Stimulated activated naive B cell treated with anti-CD40 and anti-IgM and Interleukin-4, amounts not matched to agents 10 μg/mL and 1 μg/mL and 100 μg/mL, for 72 hours (primary cell): ENCODE measurements around the gene HHIPL1.
"Not testable (repeated sequence)": the region's sequence is repeated elsewhere in the genome, so short reads cannot be mapped to it uniquely, and the experiment has no call there.

Experiments
- ATAC-seq, 2 donors: fragments of 150-1000 bp; cut with Tn5 transposase; replicated peaks; 2 replicates each; pipeline ENCODE4 v1.10.0; 2021; ENCODE audit warnings: moderate library complexity in 1 of 2
- DNase-seq: peaks from one replicate; pipeline ENCODE4 v3.0.0; 2021
- H3K27ac Mint-ChIP-seq: one replicate; pipeline ENCODE4 v1.8.0; 2022; ENCODE audit warnings: mild to moderate bottlenecking, mixed read lengths
- H3K27me3 Mint-ChIP-seq, 2 donors: one replicate each; pipeline ENCODE4 v1.8.0; 2022; ENCODE audit warnings: mixed read lengths in 2 of 2
- H3K36me3 Mint-ChIP-seq, 2 donors: one replicate each; pipeline ENCODE4 v1.8.0; 2022; ENCODE audit warnings: mixed read lengths in 2 of 2, mild to moderate bottlenecking in 1 of 2
- H3K4me1 Mint-ChIP-seq, 2 donors: one replicate each; pipeline ENCODE4 v1.8.0; 2022; ENCODE audit warnings: mixed read lengths in 2 of 2, mild to moderate bottlenecking in 1 of 2
- H3K4me3 Mint-ChIP-seq, 2 donors: one replicate each; pipeline ENCODE4 v1.8.0; 2022; ENCODE audit warnings: mild to moderate bottlenecking in 2 of 2, mixed read lengths in 2 of 2, moderate library complexity in 1 of 2
- H3K9me3 Mint-ChIP-seq, 2 donors: one replicate each; pipeline ENCODE4 v1.8.0; 2022; ENCODE audit warnings: mixed read lengths in 2 of 2, mild to moderate bottlenecking in 1 of 2

The HHIPL1 gene

DNA sequence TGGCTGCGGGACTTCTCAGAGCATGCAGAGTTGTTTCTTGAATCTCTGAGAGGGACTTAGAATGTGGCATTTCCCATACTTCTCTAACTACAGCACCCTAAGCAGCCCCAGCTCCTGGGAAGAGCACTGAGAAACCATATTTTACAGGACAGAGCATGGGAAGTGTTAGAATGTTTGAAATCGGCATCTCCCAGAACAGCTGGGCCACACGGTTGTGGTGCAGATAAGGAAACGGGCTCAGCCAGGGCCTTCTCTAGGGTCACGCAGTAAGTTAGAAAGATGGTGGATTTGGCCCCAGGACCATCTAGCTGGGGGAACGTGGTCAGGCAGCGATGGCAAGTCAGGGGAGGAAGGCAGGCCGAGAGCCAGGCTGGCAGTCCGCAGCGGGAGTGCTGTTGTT is 10.5 kb upstream of the HHIPL1 start:
- peaks cover 11 to 22% of the 10 kb centered on the region in 2 donors for H3K4me1 Mint-ChIP-seq
- DNase-seq (no peak), ATAC-seq (no peak)
- no peak overlapping the region for H3K4me3 Mint-ChIP-seq
- H3K27me3 Mint-ChIP-seq: peaks cover 0 to 23% of the 10 kb centered on the region in 2 donors
- no peak overlapping the region for H3K27ac Mint-ChIP-seq
- H3K9me3 Mint-ChIP-seq: no peaks in the 10 kb centered on the region
- H3K36me3 Mint-ChIP-seq: no peaks in the 10 kb centered on the region

DNA sequence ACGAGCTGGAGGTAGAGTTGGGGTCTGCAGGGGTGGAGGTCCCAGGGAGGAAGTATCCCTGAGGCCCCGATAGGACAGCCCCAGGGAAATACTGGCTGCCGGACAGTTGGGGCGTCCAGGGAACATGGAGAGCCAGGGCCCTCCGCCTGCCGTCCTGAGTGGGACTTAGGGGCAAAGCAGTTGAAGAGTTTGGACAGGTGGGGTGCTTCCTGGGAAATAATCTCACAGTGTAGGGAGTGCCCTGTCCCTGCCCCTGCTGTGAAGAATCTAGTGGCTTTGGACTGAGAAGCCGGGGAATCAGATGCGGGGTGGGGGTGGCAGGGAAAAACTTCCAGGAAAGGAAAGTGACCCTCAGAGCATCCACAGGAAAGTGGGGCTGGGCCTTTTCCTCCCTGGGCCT is 9.8 kb upstream of the HHIPL1 start:
- no peak for DNase-seq
- H3K4me3 Mint-ChIP-seq: no peak overlapping the region
- peaks cover 11 to 22% of the 10 kb centered on the region in 2 donors for H3K4me1 Mint-ChIP-seq
- no peak for ATAC-seq
- H3K27ac Mint-ChIP-seq: no peak overlapping the region
- peaks cover 0 to 21% of the 10 kb centered on the region in 2 donors for H3K27me3 Mint-ChIP-seq
- H3K36me3 Mint-ChIP-seq: no peaks in the 10 kb centered on the region
- H3K9me3 Mint-ChIP-seq: no peaks in the 10 kb centered on the region

DNA sequence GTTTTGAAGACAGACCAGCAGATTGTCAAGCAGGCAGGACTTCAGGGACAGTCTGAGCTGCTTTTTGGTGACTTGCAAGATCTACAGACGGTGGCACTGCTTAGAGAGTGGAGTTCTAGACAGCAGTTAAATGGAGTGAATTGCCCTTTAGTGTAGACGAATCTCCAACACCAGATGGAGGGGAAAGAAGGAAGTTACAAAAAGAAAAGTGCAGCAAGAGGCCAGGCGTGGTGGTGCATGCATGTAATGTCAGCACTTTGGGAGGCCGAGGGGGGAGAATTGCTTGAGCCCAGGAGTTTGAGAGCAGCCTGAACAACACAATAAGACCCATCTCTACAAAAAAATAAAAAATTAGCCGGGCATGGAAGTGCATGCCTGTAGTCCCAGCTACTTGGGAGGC is 8.4 kb upstream of the HHIPL1 start:
- no peak overlapping the region for H3K27ac Mint-ChIP-seq

DNA sequence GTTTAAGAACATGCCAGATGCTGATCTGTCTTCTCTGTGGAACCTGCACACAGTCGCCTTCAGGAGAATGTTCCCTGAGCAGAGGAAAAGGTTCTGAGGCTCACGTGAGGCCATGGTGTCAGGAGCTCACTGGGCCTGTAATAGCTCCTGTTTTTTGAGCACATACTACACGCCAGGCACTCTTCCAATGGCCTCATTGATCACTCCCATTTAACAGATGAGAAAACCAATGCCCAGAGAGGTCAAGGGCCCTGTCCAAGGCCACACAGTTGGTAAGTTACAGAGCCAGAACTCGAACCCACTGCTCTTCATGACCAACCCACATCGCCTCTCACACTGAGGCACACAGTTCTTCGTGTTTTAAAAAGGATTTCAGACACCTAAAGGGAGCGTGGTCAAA is 7.3 kb upstream of the HHIPL1 start:
- no peak overlapping the region for H3K27ac Mint-ChIP-seq
- no peak for DNase-seq
- no peaks in the 10 kb centered on the region for H3K36me3 Mint-ChIP-seq
- no peaks in the 10 kb centered on the region for H3K9me3 Mint-ChIP-seq
- H3K4me3 Mint-ChIP-seq: no peak overlapping the region
- ATAC-seq: no peak
- peaks cover 8 to 17% of the 10 kb centered on the region in 2 donors for H3K4me1 Mint-ChIP-seq
- H3K27me3 Mint-ChIP-seq: peaks cover under 1 to 13% of the 10 kb centered on the region in 2 donors

More for the DNA sequence above, 8.4 kb upstream of the HHIPL1 start:
- no peak for DNase-seq
- Mint-ChIP-seq H3K9me3 (no peaks in the 10 kb centered on the region), H3K36me3 (no peaks in the 10 kb centered on the region), H3K27me3 (peaks cover 0 to 15% of the 10 kb centered on the region in 2 donors), H3K4me1 (peaks cover 11 to 22% of the 10 kb centered on the region in 2 donors), H3K4me3 (no peak overlapping the region)
- no peak for ATAC-seq

DNA sequence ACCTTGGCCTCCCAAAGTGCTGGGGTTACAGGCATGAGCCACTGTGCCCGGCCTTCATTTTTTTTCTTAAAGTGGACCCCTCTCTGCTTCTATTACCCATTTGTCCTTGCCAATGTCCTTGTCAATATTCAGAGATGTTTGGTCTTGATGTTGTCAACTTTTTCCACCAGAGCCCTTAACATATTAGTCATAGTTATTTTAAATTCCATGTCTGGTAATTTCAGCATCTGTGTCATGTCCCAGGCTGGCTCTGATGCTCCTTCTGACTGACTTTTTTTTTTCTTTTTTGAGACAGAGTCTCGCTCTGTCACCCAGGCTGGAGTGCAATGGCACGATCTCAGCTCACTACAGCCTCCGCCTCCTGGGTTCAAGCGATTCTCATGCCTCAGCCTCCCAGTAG is 2.2 kb upstream of the HHIPL1 start:
- not testable (repeated sequence) for DNase-seq, H3K4me1 Mint-ChIP-seq, H3K27ac Mint-ChIP-seq, ATAC-seq, H3K9me3 Mint-ChIP-seq, H3K4me3 Mint-ChIP-seq, H3K36me3 Mint-ChIP-seq
- peaks cover 29 to 46% of the 10 kb centered on the region in 2 donors for H3K27me3 Mint-ChIP-seq

DNA sequence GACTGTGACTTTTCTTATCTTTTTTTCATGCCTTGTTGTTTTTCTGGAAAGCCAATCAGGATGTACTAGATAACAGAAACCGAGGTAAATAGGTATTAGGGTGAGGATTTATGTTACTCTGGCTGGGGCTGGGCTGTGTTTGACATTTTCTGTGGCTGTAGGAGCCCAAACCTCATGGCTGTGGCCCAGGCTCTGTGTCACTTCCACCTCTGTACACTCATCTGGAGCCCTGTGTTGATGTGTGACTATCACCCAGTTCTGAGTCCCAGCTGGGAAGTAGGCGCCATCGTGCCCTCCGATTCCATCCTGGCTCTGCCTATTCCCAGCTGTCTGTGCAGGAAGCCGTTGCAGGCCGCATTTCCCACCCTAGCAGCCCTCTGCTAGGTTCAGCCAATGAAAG is 1.6 kb upstream of the HHIPL1 start:
- peak; percentile 52 to 78 for ATAC-seq
- Mint-ChIP-seq H3K9me3 (no peaks in the 10 kb centered on the region), H3K4me1 (peaks cover 4 to 7% of the 10 kb centered on the region in 2 donors), H3K27me3 (peaks cover 34 to 52% of the 10 kb centered on the region in 2 donors), H3K36me3 (no peaks in the 10 kb centered on the region), H3K27ac (no peak overlapping the region), H3K4me3 (no peak overlapping the region)
- no peak for DNase-seq

DNA sequence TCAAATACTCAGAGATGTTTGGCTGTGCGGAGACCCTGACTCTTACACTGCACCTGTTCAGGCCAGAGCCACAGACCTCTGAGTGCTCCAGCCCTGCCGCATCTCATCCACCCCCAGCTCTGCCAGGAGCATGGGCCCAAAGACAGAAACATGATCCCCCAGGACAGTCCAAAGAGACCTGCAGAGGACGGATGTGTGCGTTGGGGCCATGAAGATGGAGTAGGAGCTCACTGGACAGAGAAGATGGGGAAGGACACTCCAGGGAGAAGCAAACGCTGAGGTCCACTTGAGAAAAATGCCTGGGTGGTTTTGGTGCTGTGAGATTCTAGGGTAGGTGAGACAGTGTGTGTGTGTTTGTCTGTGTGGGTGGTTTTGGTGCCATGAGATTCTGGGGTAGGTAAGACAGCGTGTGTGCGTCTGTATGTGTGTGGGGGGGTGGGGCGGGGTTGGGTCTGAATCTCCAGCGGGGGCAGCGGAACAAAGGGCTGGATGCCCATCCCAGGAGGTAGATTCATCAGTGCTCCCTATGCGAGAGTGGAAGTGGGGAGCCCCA is 818 bp upstream of the HHIPL1 start:
- peak overlapping the region in 1 of 2 donors; percentile 19 for H3K4me3 Mint-ChIP-seq
- no peaks in the 10 kb centered on the region for H3K36me3 Mint-ChIP-seq
- DNase-seq (no peak), ATAC-seq (no peak)
- no peaks in the 10 kb centered on the region for H3K9me3 Mint-ChIP-seq
- peaks cover 39 to 56% of the 10 kb centered on the region in 2 donors for H3K27me3 Mint-ChIP-seq
- no peak overlapping the region for H3K27ac Mint-ChIP-seq
- peaks cover 4 to 7% of the 10 kb centered on the region in 2 donors for H3K4me1 Mint-ChIP-seq

DNA sequence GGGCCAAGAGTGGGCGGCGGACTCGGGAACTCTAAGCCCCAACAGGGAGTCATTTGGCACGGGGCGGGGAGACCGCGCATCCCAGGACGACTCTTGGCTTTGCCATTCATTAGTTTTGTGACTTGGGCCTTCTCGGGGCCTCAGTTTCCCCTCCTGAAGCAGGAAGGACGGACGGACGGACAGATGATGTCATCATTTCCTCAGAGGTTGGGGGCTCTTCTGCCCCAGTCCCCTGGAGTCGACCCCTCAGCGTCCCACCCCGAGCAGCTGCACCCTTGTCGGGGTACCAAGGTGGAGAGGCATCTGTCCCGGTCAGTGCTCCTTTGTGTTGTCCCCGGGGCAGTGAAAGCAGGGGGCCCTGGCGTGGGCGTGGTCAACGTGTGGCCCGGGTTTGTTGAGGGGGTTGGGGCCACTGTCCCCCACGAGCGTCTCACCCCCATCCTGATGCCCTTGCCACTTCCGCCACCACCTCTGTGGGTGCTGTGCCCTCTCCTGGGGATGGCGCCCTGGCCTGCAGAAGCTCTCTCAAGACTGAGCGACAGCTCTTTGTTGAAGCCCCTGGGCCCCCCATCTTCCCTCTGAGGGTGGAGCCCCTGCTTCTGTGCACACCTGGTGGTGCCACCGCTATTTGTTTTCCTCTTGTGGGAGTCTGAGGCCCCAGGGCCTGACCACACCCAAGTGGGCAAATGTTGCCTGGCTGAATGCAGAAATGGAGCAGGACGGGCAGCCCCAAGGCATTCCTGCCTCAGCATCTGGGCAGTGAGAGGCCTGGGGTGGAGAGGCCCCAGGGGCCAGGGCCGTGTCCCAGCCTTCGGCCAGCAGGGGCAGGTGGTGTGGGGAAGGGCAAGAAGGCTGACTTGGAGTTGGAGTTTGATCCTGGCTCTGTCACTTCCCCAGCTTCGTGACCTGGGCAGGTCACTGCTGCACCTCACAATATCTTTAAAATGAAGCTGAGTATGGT is 896 bp downstream of the HHIPL1 start:
- H3K9me3 Mint-ChIP-seq: no peaks in the 10 kb centered on the region
- H3K4me3 Mint-ChIP-seq: peak overlapping the region; percentile 20 to 46
- H3K27me3 Mint-ChIP-seq: peaks cover 51 to 71% of the 10 kb centered on the region in 2 donors
- no peaks in the 10 kb centered on the region for H3K36me3 Mint-ChIP-seq
- DNase-seq (no peak), ATAC-seq (no peak)
- peaks cover 4 to 7% of the 10 kb centered on the region in 2 donors for H3K4me1 Mint-ChIP-seq
- H3K27ac Mint-ChIP-seq: no peak overlapping the region

DNA sequence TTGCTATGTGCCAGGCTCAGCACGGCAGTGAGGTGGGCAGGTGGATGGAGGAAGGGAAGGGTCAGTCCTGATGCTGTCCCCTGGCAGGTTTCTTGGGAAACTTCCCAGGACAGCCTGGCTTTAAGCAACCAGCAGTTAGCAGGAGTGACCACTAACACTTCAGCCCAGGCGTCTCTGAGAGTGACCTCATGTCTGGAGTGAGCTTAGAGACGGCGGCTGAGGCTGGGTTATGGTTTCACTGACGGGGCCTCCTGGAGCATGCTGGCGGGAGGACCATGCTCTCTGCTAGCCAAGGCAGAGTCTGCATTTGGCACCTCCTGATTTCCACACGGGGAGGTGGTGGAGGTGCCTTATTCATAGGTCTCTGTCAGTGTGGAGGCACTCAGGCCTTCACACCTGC is 2.5 kb downstream of the HHIPL1 start:
- ATAC-seq: no peak
- Mint-ChIP-seq H3K27me3 (peaks cover 60 to 81% of the 10 kb centered on the region in 2 donors), H3K36me3 (no peaks in the 10 kb centered on the region), H3K4me3 (no peak overlapping the region), H3K4me1 (peaks cover 4 to 7% of the 10 kb centered on the region in 2 donors), H3K27ac (no peak overlapping the region), H3K9me3 (no peaks in the 10 kb centered on the region)
- DNase-seq: no peak

DNA sequence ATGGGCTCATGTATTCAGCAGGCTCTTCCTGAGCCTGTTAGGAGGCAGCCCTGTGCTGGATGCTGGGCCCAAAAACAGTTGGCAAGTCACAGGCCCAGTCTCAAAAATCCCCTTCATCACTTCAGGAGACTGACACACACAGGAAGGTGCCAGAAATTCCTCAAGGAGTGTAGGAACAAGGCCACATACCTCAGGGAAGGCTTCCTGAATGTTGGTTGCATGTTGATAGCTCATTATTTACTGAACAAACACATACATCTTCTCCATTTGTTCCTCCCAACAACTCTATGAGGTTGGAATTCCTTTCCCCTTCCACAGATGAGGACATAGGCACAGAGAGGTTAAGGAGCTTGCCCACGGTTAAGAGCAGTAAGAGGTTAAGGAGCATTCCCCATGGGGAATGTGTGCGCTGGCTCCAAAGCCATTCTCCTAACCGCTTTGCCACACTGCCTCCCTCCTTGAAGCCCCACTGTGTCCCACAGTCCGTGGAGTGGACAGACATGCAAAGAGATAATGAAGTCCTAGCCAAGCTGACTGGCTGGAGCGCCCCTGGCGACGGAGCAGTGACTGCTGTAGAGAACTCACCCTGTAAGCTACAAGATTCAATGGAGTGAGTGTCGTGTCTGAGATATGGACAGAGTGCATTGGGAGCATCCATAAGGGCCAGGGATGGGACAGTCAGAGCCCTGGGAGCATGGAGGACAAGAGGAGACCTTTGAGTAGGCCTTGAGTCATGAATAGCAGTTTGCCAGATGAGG is 3.3 kb downstream of the HHIPL1 start:
- Mint-ChIP-seq H3K9me3 (no peaks in the 10 kb centered on the region), H3K27ac (no peak overlapping the region), H3K4me3 (no peak overlapping the region), H3K36me3 (no peaks in the 10 kb centered on the region), H3K27me3 (peaks cover 60 to 75% of the 10 kb centered on the region in 2 donors), H3K4me1 (peaks cover 4 to 7% of the 10 kb centered on the region in 2 donors)
- no peak for DNase-seq
- ATAC-seq: no peak

DNA sequence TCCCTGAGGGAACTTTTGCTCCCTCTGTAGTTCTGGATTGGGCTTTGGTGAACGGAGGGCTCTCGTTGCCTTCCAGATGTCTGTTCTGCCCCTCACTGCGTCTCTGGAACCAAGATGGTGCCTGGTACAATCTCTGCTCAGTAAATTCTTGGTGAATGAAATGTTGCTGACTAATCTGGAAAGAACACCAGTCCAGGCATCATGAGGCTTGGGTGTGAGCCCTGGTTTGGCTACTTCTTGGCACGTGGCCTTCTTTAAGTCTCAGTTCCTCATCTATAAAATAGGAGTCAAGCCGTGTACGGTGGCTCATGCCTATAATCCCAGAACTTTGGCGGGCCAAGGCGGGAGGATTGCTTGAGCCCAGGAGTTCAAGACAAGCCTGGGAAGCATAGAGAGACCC is 4.3 kb downstream of the HHIPL1 start:
- no peak for ATAC-seq
- Mint-ChIP-seq H3K4me3 (no peak overlapping the region), H3K27me3 (peaks cover 58 to 71% of the 10 kb centered on the region in 2 donors), H3K4me1 (peaks cover under 1 to 7% of the 10 kb centered on the region in 2 donors), H3K36me3 (no peaks in the 10 kb centered on the region), H3K27ac (no peak overlapping the region), H3K9me3 (no peaks in the 10 kb centered on the region)
- no peak for DNase-seq

DNA sequence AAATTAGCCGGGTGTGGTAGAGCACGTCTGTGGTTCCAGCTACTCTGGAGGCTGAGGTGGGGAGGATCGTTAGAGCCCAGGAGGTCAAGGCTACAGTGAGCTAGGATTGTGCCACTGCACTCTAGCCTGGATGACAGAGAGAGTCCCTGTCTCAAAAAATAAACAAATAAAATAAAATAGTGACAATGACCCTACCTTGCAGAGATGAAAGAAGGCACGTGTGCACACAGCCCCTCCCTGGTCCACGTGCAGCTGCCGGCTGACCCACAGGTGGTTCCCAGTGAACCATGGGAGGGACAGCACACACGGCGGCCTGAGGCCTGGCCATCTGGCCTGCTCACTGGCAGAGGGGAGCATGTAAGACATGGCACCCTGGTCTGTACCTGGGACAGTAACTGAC is 4.7 kb downstream of the HHIPL1 start:
- no peak for ATAC-seq
- no peak overlapping the region for H3K4me3 Mint-ChIP-seq
- peaks cover 0 to 7% of the 10 kb centered on the region in 2 donors for H3K4me1 Mint-ChIP-seq
- H3K27me3 Mint-ChIP-seq: peaks cover 61 to 71% of the 10 kb centered on the region in 2 donors
- H3K36me3 Mint-ChIP-seq: no peaks in the 10 kb centered on the region
- DNase-seq: no peak
- H3K27ac Mint-ChIP-seq: no peak overlapping the region
- H3K9me3 Mint-ChIP-seq: no peaks in the 10 kb centered on the region

DNA sequence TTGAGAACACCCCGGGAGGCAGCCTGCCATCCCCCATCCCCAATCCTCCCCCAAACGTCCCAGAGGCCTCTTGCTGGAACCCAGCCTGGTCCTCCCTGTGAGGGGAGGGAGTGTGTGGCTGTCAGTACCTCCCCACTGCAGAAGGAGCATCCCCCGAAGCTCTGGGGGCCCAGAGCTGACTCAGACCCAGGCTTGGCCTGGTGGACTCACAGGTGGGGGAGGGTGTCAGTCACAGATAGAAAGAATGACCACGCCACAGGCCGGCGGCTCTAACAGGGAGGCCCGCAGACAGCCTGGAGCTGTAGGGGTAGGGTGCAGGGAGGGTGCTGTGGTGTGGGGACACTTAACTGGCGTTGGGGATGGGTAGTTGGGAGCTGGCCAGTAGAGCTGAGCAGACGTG is 5.3 kb downstream of the HHIPL1 start:
- no peak for DNase-seq
- Mint-ChIP-seq H3K4me1 (peaks cover 0 to 7% of the 10 kb centered on the region in 2 donors), H3K27me3 (peaks cover 64 to 73% of the 10 kb centered on the region in 2 donors), H3K4me3 (no peak overlapping the region), H3K27ac (no peak overlapping the region), H3K36me3 (no peaks in the 10 kb centered on the region), H3K9me3 (no peaks in the 10 kb centered on the region)
- ATAC-seq: no peak

DNA sequence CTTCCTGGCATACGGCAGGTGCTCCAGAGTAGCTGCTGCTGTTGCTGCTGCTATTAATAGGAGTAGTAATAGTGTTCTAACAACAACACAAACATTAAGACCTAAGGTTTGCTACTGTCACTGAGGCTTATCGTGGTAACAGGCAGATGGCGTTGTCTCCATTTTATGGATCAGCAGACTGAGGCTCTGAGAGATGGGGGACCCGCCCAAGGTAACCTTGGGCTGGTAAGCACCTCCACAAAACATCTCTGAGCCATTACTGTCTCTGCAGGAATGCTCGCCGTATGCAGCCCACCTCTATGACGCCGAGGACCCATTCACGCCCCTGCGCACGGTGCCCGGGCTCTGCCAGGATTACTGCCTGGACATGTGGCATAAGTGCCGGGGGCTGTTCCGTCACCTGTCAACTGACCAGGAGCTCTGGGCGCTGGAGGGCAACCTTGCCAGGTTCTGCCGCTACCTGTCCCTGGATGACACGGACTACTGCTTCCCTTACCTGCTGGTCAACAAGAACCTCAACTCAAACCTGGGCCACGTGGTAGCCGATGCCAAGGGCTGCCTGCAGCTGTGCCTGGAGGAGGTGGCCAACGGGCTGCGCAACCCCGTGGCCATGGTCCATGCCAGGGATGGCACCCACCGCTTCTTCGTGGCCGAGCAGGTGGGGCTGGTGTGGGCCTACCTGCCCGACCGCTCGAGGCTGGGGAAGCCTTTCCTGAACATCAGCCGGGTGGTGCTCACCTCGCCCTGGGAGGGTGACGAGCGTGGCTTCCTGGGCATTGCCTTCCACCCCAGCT is 7.2 kb downstream of the HHIPL1 start:
- H3K4me1 Mint-ChIP-seq: no peaks in the 10 kb centered on the region
- DNase-seq (no peak), ATAC-seq (no peak)
- no peak overlapping the region for H3K27ac Mint-ChIP-seq
- no peaks in the 10 kb centered on the region for H3K36me3 Mint-ChIP-seq
- no peaks in the 10 kb centered on the region for H3K9me3 Mint-ChIP-seq
- no peak overlapping the region for H3K4me3 Mint-ChIP-seq
- peaks cover 56 to 69% of the 10 kb centered on the region in 2 donors for H3K27me3 Mint-ChIP-seq
